GM19463 (cell line): ENCODE data around the gene ARAP2.

ENCODE experiments used
- ATAC-seq: cut with Tn5 transposase; IDR thresholded peaks from one replicate; pipeline ENCODE4 v1.9.1; 2021; ENCODE audit warnings: mild to moderate bottlenecking, moderate library complexity; ENCODE audit not compliant: unreplicated experiment

ARAP2 gene

DNA sequence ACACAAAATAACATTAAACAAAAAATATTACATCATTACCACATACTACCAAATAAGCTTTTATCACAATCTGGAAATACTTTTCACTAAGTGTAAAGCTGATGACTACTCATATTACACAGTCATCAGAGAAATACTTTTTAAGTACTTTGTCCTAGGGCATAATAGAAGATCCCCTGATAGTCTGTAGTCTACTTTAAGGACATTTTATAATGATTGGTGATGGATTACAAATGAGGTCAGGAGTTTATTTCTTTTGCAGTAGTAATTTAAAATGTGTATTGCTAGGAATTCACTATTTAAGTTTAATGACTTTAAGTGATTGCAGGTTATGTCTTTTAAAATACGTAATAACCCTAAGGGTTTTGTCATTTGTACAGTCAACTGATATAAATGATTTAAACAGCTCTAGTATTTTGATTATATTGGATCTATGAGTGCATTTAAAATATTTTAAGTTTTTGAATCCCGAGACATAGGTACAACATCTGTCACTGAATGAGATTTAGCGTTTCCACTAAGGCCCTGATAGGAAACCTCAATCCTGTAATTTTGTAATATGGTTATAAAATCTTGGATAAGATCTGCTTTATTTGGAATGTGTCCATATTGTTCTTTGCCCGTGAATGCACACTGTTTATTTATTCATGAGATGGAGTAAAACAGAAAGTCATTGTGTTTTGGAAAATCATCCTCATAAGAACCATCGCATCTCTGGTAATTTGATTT lies 189.5 kb downstream of the ARAP2 start:
- ATAC-seq, result no peak

- ATAC-seq, result no peak
Measured at GRCh38 chr4:36053930-36054329, 190.4 kb downstream of the ARAP2 start.

- no peak for ATAC-seq
Measured at GRCh38 chr4:36051634-36052033, 192.7 kb downstream of the ARAP2 start.

- no peak for ATAC-seq
Measured at GRCh38 chr4:36046026-36046425, 198.3 kb downstream of the ARAP2 start.

- no peak for ATAC-seq
Measured at GRCh38 chr4:36043901-36044300, 200.4 kb downstream of the ARAP2 start.

GRCh38 chr4:36043241-36043640 lies 201.1 kb downstream of the ARAP2 start:
- no peak for ATAC-seq

DNA sequence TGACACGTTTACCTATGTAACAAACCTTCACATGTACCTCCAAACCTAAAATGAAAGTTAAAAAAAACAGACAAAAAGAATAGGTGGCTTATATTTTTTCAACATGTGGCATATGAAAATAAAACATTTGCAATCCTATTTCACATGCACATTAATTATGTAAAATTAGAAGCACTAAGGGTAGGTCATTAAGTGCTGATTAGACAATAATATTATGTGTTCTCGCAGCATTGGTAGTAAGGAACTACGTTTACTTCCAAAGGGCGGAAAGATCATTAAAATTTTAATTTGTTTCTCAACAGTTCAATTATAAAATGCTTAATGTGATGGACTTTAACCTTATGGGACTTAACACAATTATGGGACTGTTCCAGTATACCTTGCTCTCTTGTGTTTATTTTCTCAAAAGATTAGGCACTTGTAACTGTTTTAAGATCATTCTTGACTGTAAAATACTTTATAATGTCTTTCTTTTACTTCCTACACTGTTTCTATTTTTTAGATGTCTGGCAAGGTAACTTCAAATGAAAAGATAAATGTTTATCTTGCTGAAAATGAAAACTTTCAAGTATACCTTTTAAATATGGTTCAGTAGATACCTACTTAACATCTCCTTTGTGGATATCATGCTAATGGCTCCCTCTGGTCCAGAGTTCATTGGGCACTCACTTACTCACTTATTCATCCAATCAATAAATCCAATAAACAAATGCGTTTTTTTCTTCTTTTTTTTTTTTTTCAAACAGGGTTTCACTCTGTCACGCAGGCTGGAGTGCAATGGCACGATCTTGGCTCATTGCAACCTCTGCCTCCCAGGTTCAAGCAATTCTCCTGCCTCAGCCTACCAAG lies 202.0 kb downstream of the ARAP2 start:
- ATAC-seq, result no peak

DNA sequence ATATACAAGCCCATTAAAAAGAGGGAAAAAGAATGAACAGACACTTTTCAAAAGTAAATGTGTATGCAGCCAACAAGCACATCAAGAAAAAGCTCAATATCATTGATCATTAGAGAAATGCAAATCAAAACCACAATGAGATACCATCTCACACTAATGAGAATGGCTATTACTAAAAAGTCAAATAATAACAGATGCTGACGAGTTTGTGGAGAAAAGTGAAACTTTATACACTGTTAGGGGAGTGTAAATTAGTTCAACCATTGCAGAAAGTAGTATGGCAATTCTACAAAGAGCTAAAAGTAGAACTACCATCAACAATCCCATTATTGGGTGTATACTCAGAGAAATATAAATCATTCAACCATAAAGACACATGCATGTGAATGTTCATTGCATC lies 203.0 kb downstream of the ARAP2 start:
- ATAC-seq, result no peak

GRCh38 chr4:36039026-36039425 lies 205.3 kb downstream of the ARAP2 start:
- no peak for ATAC-seq

GRCh38 chr4:36038491-36038890 lies 205.8 kb downstream of the ARAP2 start:
- no peak for ATAC-seq

GRCh38 chr4:36037127-36037526 lies 207.2 kb downstream of the ARAP2 start:
- ATAC-seq, result no peak

- no peak for ATAC-seq
Measured at GRCh38 chr4:36029951-36030350, 214.4 kb downstream of the ARAP2 start.

DNA sequence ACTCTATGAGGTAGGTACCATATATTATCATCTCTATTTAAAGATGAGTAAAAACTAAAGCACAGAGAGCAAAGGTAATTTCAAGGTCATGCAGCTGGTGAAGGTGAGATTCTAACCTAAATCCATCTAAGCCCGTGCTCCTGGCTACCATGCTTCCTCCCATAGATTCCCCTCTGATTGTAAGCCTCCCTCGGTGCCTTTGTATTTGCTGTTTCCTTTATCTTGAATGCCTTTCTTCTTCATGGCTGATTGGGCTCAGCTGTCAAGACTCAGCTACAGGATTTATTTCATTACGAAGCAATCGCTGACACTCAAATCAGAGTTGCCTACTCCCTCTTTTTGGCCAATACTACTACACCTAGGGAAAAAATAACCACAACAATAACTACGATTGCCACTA lies 217.1 kb downstream of the ARAP2 start:
- no peak for ATAC-seq

DNA sequence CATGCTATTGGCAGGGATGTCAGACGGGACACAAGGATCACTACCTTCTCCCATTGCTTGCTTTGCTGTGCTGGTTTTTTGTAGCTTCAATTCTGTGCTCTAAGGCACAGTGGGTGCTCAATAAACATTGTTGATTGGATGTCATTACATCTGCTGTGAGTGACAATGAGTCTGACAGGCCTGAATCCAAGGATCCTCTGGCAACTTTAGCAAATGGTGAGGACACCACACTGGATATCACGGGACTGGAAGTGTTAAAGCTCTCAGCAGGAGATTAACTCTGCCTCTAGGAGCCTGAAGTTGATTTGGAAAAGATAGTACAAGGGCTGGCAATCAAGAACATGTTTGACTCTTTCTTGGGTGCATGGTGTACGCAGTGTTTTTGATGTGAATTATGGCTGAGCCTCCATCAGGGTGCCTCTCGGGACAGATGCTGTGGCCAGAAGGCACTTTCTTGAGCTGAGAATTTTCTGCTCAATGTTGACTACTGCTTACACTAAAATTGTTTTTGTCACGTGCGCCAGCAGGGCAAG lies 217.9 kb downstream of the ARAP2 start:
- ATAC-seq, result no peak

DNA sequence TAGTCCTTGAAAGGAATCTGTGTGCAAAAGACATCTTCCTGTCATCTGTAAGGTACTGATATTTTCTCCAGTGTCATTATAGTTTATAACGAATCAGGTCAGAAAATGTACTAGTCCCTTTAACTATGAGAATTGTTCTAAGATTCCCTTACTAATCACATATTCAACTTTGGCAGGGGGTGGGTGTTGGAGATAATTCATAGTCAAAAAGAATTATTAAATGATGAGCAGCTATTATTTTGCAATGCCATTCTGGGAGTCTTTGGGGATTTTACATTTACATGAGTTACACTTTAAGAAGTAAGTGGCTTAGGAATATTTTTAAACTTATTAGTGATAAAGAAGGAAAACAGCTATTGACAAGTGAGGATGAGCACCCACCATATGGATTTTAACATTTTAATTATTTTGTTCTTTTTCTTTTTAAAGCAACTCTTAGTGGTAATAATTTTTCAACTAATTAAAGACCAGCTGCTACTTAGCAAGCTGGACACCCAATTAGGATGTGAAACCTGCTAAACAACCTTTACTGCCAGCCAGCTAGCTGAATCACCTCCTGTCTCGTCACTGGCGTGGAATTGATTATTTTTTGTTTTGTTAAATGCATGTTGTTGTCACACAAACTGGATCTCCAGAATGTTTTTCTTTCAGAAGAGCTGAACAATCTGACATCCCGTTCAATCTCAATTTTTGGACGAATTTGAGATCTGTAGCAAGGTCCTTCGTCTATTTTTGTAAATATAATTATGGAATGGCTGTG lies 219.2 kb downstream of the ARAP2 start:
- no peak for ATAC-seq

DNA sequence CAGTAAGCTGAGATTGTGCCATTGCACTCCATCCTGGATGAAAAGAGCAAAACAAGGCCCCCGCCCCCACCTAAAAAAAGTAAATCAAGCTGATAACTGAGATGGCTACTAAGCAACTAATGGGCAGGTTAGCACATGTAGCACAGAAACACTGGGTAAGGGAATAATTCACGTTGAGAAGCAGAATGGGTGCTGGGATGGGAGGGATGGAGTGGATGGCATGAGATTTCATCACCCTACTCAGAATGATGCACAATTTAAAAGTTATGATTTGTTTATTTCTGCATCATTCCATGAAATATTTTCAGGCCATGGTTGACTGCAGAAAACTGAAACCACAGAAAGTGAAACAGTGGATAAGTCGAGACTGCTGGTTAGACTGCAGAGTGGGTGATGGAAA lies 224.0 kb downstream of the ARAP2 start:
- no peak for ATAC-seq
